ENCODE measurements around the gene NRXN3.
A peak's percentile ranks its signal among the peaks of the same experiment; 100 is the strongest.

NRXN3 gene

GRCh38 chr14:78173346-78174035 is 3.3 kb downstream of the NRXN3 start:
- DNase-seq, result peak in 1 of 51 donors; percentile 51

- no peak for DNase-seq
Observed at GRCh38 chr14:78175412-78175811, 5.2 kb downstream of the NRXN3 start.

GRCh38 chr14:78178071-78178470 is 7.9 kb downstream of the NRXN3 start:
- no peak for DNase-seq

GRCh38 chr14:78178971-78179370 is 8.8 kb downstream of the NRXN3 start:
- peak in 1 of 51 donors; percentile 17 for DNase-seq

- no peak for DNase-seq
Observed at GRCh38 chr14:78181270-78181669, 11.1 kb downstream of the NRXN3 start.

GRCh38 chr14:78182722-78183121 is 12.5 kb downstream of the NRXN3 start:
- no peak for DNase-seq

GRCh38 chr14:78184157-78184556 is 14.0 kb downstream of the NRXN3 start:
- DNase-seq, result no peak

- no peak for DNase-seq
Observed at GRCh38 chr14:78186277-78186676, 16.1 kb downstream of the NRXN3 start.

GRCh38 chr14:78188882-78189281 is 18.7 kb downstream of the NRXN3 start:
- no peak for DNase-seq

GRCh38 chr14:78195431-78195830 is 25.3 kb downstream of the NRXN3 start:
- DNase-seq, result peak in 1 of 51 donors; percentile 35

- DNase-seq, result no peak
Observed at GRCh38 chr14:78196323-78196722, 26.1 kb downstream of the NRXN3 start.

GRCh38 chr14:78197051-78197450 is 26.9 kb downstream of the NRXN3 start:
- no peak for DNase-seq

GRCh38 chr14:78202163-78202562 is 32.0 kb downstream of the NRXN3 start:
- DNase-seq, result no peak

GRCh38 chr14:78202976-78203375 is 32.8 kb downstream of the NRXN3 start:
- no peak for DNase-seq

GRCh38 chr14:78207414-78207813 is 37.2 kb downstream of the NRXN3 start:
- no peak for DNase-seq

- DNase-seq, result peak in 1 of 51 donors; percentile 24
Observed at GRCh38 chr14:78220273-78220672, 50.1 kb downstream of the NRXN3 start.

- no peak for DNase-seq
Observed at GRCh38 chr14:78222746-78223145, 52.6 kb downstream of the NRXN3 start.

- DNase-seq, result peak in 2 of 51 donors; percentile 30 to 69
Observed at GRCh38 chr14:78227248-78228077, 57.3 kb downstream of the NRXN3 start.

- no peak for DNase-seq
Observed at GRCh38 chr14:78228702-78229327, 58.6 kb downstream of the NRXN3 start.

- no peak for DNase-seq
Observed at GRCh38 chr14:78232231-78233000, 62.2 kb downstream of the NRXN3 start.

- no peak for DNase-seq
Observed at GRCh38 chr14:78238141-78238540, 68.0 kb downstream of the NRXN3 start.

GRCh38 chr14:78240567-78240966 is 70.4 kb downstream of the NRXN3 start:
- no peak for DNase-seq

Measured in hypothalamus (tissue), 51 donors.